ENCODE results near the gene EREG.

The EREG gene

DNA sequence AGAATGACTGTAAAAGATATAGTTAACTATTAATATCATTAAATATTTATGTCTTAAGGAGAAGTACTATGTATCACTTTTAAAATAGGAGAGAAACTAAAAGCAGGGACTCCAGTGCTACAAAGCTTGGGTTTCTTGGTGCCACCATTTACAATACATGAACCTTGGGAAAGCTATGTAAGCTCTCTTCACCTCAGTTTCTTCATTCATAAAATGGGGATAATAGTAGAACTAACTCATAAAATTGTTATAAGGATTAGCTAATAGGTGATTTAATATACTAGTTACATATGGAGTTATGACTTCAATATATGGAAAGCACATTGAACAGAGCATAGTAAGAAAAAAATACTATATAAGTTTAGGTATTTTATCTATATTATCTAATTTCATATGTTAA is 33.0 kb upstream of the EREG start:
- Histone ChIP-seq H3K4me3 (IDR thresholded peaks at IDR 0.05; ENCODE audit: insufficient read depth, low read depth, low read length) (no peak overlapping the region), H3K27me3 (ENCODE audit: insufficient read depth, low read depth) (no peaks in the 10 kb centered on the region), H3K4me1 (ENCODE audit: low read depth, poor library complexity, severe bottlenecking) (no peaks in the 10 kb centered on the region), H3K4me2 (no peak overlapping the region), H2AFZ (ENCODE audit: low read depth) (no peak overlapping the region), H3K9ac (no peak overlapping the region), H3K36me3 (ENCODE audit: insufficient read depth) (no peaks in the 10 kb centered on the region), H3K27ac (no peak overlapping the region), H3K79me2 (ENCODE audit: insufficient read depth, low read depth) (no peaks in the 10 kb centered on the region), H4K20me1 (ENCODE audit: insufficient read depth) (no peaks in the 10 kb centered on the region)
- TF ChIP-seq, protein P1, sequence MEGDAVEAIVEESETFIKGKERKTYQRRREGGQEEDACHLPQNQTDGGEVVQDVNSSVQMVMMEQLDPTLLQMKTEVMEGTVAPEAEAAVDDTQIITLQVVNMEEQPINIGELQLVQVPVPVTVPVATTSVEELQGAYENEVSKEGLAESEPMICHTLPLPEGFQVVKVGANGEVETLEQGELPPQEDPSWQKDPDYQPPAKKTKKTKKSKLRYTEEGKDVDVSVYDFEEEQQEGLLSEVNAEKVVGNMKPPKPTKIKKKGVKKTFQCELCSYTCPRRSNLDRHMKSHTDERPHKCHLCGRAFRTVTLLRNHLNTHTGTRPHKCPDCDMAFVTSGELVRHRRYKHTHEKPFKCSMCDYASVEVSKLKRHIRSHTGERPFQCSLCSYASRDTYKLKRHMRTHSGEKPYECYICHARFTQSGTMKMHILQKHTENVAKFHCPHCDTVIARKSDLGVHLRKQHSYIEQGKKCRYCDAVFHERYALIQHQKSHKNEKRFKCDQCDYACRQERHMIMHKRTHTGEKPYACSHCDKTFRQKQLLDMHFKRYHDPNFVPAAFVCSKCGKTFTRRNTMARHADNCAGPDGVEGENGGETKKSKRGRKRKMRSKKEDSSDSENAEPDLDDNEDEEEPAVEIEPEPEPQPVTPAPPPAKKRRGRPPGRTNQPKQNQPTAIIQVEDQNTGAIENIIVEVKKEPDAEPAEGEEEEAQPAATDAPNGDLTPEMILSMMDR (conservative IDR thresholded peaks at IDR 0.05; ENCODE audit: low read depth, low read length), result no peak

DNA sequence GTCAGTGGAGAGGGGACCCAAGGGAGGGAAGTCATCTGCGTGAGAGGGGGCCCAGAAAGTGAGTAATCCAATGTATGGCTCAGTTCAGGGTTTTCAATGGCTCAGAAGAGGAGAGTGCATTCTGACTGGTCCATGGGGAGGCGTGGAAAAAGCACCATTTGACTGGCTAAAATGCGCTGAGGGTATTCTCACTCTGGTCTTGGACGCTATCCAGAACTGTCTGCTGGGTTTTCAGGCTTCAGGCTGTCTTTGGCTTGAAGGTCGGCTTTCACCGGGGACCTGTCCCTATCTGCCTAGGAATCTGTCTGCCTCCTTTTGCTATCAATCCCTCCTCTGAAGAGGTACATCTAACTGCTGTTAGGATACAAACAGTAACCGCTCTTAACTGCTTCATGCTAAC is 30.3 kb upstream of the EREG start:
- no peak overlapping the region for H3K9ac ChIP-seq
- no peak overlapping the region for H3K4me2 ChIP-seq
- H3K4me3 ChIP-seq (IDR thresholded peaks at IDR 0.05; ENCODE audit: insufficient read depth, low read depth, low read length), result no peak overlapping the region
- no peaks in the 10 kb centered on the region for H3K4me1 ChIP-seq (ENCODE audit: low read depth, poor library complexity, severe bottlenecking)
- no peak overlapping the region for H3K27ac ChIP-seq
- TF ChIP-seq, protein P1 (conservative IDR thresholded peaks at IDR 0.05; ENCODE audit: low read depth, low read length), result no peak
- H2AFZ ChIP-seq (ENCODE audit: low read depth), result no peak overlapping the region
- H3K27me3 ChIP-seq (ENCODE audit: insufficient read depth, low read depth), result no peaks in the 10 kb centered on the region
- no peaks in the 10 kb centered on the region for H3K79me2 ChIP-seq (ENCODE audit: insufficient read depth, low read depth)
- no peaks in the 10 kb centered on the region for H3K36me3 ChIP-seq (ENCODE audit: insufficient read depth)
- H4K20me1 ChIP-seq (ENCODE audit: insufficient read depth), result no peaks in the 10 kb centered on the region

DNA sequence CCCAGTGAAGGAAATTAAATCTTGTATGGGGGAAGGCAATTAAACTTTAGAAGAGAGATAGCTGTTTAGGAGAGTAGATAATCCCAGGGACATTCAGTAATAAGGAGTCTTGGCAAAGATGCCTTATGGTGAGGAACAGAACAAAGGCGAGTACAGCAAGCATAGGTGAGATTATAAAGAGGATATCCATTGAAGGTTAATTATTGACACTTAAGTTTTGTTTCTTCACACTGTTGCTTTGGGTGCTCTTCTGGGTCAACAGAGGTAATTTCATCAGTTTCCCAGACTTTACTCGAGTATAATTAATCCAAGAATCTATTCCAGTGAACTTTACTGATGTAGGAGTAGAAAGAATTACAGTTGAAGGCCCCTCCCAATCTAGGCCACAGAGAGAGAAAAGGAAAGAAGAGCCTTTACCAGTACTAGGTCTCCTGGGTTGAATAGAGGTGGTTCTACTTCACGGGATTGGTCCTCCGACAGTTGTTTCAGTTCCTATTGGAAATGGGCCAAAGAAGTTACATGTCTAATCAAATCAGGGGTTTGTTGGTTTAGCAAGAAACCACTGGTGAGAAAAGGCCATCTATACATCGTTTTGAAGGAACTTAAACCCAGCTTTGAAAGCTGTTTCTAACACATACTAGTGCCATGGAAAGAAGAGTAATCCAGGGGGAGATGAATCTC is 29.5 kb upstream of the EREG start:
- Histone ChIP-seq H3K4me1 (ENCODE audit: low read depth, poor library complexity, severe bottlenecking) (no peaks in the 10 kb centered on the region), H3K27ac (no peak overlapping the region), H3K4me3 (IDR thresholded peaks at IDR 0.05; ENCODE audit: insufficient read depth, low read depth, low read length) (no peak overlapping the region), H3K4me2 (no peak overlapping the region; the same call in 1 of the 2 replicates), H2AFZ (ENCODE audit: low read depth) (no peak overlapping the region), H3K79me2 (ENCODE audit: insufficient read depth, low read depth) (no peaks in the 10 kb centered on the region), H4K20me1 (ENCODE audit: insufficient read depth) (no peaks in the 10 kb centered on the region), H3K27me3 (ENCODE audit: insufficient read depth, low read depth) (no peaks in the 10 kb centered on the region), H3K9ac (no peak overlapping the region), H3K36me3 (ENCODE audit: insufficient read depth) (no peaks in the 10 kb centered on the region)
- TF ChIP-seq, protein P1 (conservative IDR thresholded peaks at IDR 0.05; ENCODE audit: low read depth, low read length), result no peak

DNA sequence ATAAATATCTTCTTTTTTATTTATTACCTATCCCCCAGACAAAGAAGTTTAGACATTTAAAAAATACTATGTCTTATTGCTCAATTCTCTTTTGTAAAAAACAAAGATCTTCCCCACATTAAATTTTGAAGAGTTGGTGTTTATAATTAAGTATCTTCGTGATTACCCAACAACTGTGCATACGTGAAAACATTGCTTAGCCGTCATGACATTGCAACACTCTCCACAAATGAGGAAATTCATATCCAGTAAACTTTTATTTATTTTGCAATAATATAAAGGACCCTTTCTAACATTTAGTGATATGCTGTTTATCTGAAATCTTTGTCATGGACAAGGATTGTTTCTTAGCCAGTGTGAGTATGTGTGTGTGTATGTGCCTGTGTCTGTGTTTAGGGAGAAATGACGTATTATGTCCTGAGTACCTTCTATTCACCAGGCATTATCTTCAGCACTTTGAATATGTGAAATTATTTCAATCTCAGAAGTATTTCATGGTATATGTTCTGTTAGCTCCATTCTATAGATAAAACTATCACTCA is 26.1 kb upstream of the EREG start:
- Histone ChIP-seq H4K20me1 (ENCODE audit: insufficient read depth) (no peaks in the 10 kb centered on the region), H3K4me3 (IDR thresholded peaks at IDR 0.05; ENCODE audit: insufficient read depth, low read depth, low read length) (no peak overlapping the region), H3K79me2 (ENCODE audit: insufficient read depth, low read depth) (no peaks in the 10 kb centered on the region), H2AFZ (ENCODE audit: low read depth) (no peak overlapping the region), H3K27ac (no peak overlapping the region), H3K36me3 (ENCODE audit: insufficient read depth) (no peaks in the 10 kb centered on the region), H3K27me3 (ENCODE audit: insufficient read depth, low read depth) (no peaks in the 10 kb centered on the region), H3K4me2 (no peak overlapping the region), H3K4me1 (ENCODE audit: low read depth, poor library complexity, severe bottlenecking) (no peaks in the 10 kb centered on the region), H3K9ac (no peak overlapping the region)
- TF ChIP-seq, protein P1 (conservative IDR thresholded peaks at IDR 0.05; ENCODE audit: low read depth, low read length), result no peak

Measured in KMS-11 (cell line).